ENCODE data around the gene ZNF507.

DNA sequence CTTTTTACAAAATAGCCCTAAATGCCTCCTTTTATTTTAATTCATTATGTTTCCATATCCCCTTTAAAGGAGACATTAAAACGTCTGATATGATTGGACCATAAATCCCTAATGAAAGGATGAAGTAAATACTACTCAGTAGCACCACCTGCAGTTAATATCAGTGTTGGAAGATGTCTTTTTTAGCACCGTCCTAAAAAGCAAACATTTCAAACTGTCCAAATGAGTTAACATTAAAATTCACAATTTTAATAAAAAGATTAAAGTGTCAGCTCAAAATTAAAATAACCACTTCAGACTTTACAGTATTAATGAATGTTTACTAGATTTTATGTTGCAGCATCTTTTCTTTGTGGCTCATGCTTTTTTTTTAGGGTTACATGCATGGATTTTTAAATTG is 12.3 kb downstream of the ZNF507 start:
- TF ChIP-seq YY1 (IDR thresholded peaks at IDR 0.05; ENCODE audit: insufficient read depth, insufficient read length), result no peak
- TF ChIP-seq ZNF274 (IDR thresholded peaks at IDR 0.05; ENCODE audit: low read depth, low read length), result no peak

Measured in NT2/D1 (cell line).